HEK293 (cell line): ENCODE data around the gene ZNHIT1.

ENCODE experiments used
- CTCF ChIA-PET: fragments of 350-600 bp; formaldehyde crosslinking; extraction: SDS; loops from one replicate; lab custom pipeline; 2021; ENCODE audit warnings: antibody characterized with exemption; lab: Yijun Ruan, JAX
- POLR2A ChIA-PET: fragments of 300-600 bp; formaldehyde crosslinking; extraction: SDS; loops from one replicate; lab custom pipeline; 2020; ENCODE audit warnings: antibody characterized with exemption, inconsistent platforms; lab: Yijun Ruan, JAX
- H3K27ac ChIP-seq: fragments of 200-500 bp; sonication (Bioruptor generic); 2 replicates; pipeline ENCODE4 v1.5.1; 2014; ENCODE audit warnings: low read depth, low read length, control low read depth, inconsistent platforms; ENCODE audit errors: extremely low read depth
- H3K36me3 ChIP-seq, 2 experiments: fragments of 200-500 bp in 1 of 2; sonication (Bioruptor generic) in 1 of 2; 1 replicate in 1 of 2; 2 replicates in 1 of 2; pipeline ENCODE4 v1.5.1; 2014 to 2017; ENCODE audit warnings: inconsistent platforms in 2 of 2, low read length in 2 of 2; ENCODE audit not compliant: control insufficient read depth in 2 of 2, insufficient read depth in 1 of 2
- H3K4me1 ChIP-seq: fragments of 200-500 bp; sonication (Bioruptor generic); 2 replicates; pipeline ENCODE4 v1.5.1; 2014; ENCODE audit warnings: mild to moderate bottlenecking, low read length, inconsistent platforms; ENCODE audit not compliant: control insufficient read depth, insufficient read depth
- H3K4me3 ChIP-seq: 2 replicates; pipeline ENCODE4 v1.5.1; 2011; ENCODE audit warnings: low read depth, mild to moderate bottlenecking, control low read depth, low read length, moderate library complexity
- H3K9me3 ChIP-seq: fragments of 200-500 bp; sonication (Bioruptor generic); 2 replicates; pipeline ENCODE4 v1.5.1; 2014; ENCODE audit warnings: low read depth, low read length, inconsistent platforms; ENCODE audit not compliant: control insufficient read depth, insufficient read depth
- FEZF1 ChIP-seq: fragments of 450-650 bp; formaldehyde crosslinking; IDR thresholded peaks from 2 replicates; pipeline ENCODE4 v1.5.1; 2016; ENCODE audit warnings: missing biosample characterization, missing genetic modification characterization
- GLIS2 ChIP-seq: fragments of 450-650 bp; formaldehyde crosslinking; IDR thresholded peaks from 2 replicates; pipeline ENCODE4 v1.5.1; 2016; ENCODE audit warnings: missing biosample characterization, missing genetic modification characterization
- KLF8 ChIP-seq: fragments of 450-650 bp; formaldehyde crosslinking; IDR thresholded peaks from 2 replicates; pipeline ENCODE4 v1.5.1; 2016; ENCODE audit warnings: missing biosample characterization, missing genetic modification characterization
- MEIS1 ChIP-seq: sonication (generic); formaldehyde crosslinking; IDR thresholded peaks from 2 replicates; pipeline ENCODE4 v1.8.1; 2022; ENCODE audit warnings: missing genetic modification reagents, mild to moderate bottlenecking, borderline replicate concordance
- PATZ1 ChIP-seq: fragments of 450-650 bp; formaldehyde crosslinking; IDR thresholded peaks from 2 replicates; pipeline ENCODE4 v1.5.1; 2016; ENCODE audit warnings: missing biosample characterization, missing genetic modification characterization
- PRDM6 ChIP-seq: fragments of 450-650 bp; formaldehyde crosslinking; IDR thresholded peaks from 2 replicates; pipeline ENCODE4 v1.5.1; 2017; ENCODE audit warnings: missing biosample characterization, missing genetic modification characterization
- WT1 ChIP-seq: fragments of 450-650 bp; formaldehyde crosslinking; IDR thresholded peaks from 2 replicates; pipeline ENCODE4 v1.5.1; 2016; ENCODE audit warnings: missing biosample characterization, missing genetic modification characterization
- ZFP37 ChIP-seq: fragments of 450-650 bp; formaldehyde crosslinking; IDR thresholded peaks from 2 replicates; pipeline ENCODE4 v1.5.1; 2016; ENCODE audit warnings: missing biosample characterization, missing genetic modification characterization
- ZNF121 ChIP-seq: fragments of 450-650 bp; formaldehyde crosslinking; IDR thresholded peaks from 2 replicates; pipeline ENCODE4 v1.5.1; 2016; ENCODE audit warnings: missing biosample characterization, missing genetic modification characterization
- ZNF133 ChIP-seq: fragments of 450-650 bp; formaldehyde crosslinking; IDR thresholded peaks from 2 replicates; pipeline ENCODE4 v1.5.1; 2016; ENCODE audit warnings: missing biosample characterization, missing genetic modification characterization
- ZNF146 ChIP-seq: fragments of 450-650 bp; formaldehyde crosslinking; IDR thresholded peaks from 2 replicates; pipeline ENCODE4 v1.5.1; 2016; ENCODE audit warnings: missing biosample characterization, missing genetic modification characterization
- ZNF148 ChIP-seq: fragments of 450-650 bp; formaldehyde crosslinking; IDR thresholded peaks from 2 replicates; pipeline ENCODE4 v1.5.0; 2017; ENCODE audit warnings: missing biosample characterization, missing genetic modification characterization, borderline replicate concordance
- ZNF175 ChIP-seq: fragments of 450-650 bp; formaldehyde crosslinking; IDR thresholded peaks from 2 replicates; pipeline ENCODE4 v1.5.1; 2016; ENCODE audit warnings: missing biosample characterization, missing genetic modification characterization
- ZNF184 ChIP-seq: fragments of 450-650 bp; IDR thresholded peaks from 2 replicates; pipeline ENCODE4 v1.5.1; 2018; ENCODE audit warnings: missing biosample characterization, mild to moderate bottlenecking, missing genetic modification characterization
- ZNF211 ChIP-seq: fragments of 450-650 bp; formaldehyde crosslinking; IDR thresholded peaks from 2 replicates; pipeline ENCODE4 v1.5.1; 2016; ENCODE audit warnings: low read depth, missing biosample characterization, missing genetic modification characterization
- ZNF248 ChIP-seq: fragments of 450-650 bp; formaldehyde crosslinking; IDR thresholded peaks from 2 replicates; pipeline ENCODE4 v1.5.1; 2017; ENCODE audit warnings: missing biosample characterization, missing genetic modification characterization
- ZNF274 ChIP-seq, 2 experiments: fragments of 200-500 bp in 1 of 2; fragments of 450-650 bp in 1 of 2; sonication (Bioruptor generic) in 1 of 2; formaldehyde crosslinking in 1 of 2; IDR thresholded peaks; 2 replicates each; pipeline versions ENCODE4 v1.5.1 to v1.6.1; 2014 to 2016; ENCODE audit warnings: borderline replicate concordance in 1 of 2, inconsistent platforms in 1 of 2, low read length in 1 of 2, missing biosample characterization in 1 of 2, missing genetic modification characterization in 1 of 2
- ZNF311 ChIP-seq: fragments of 450-650 bp; formaldehyde crosslinking; IDR thresholded peaks from 2 replicates; pipeline ENCODE4 v1.5.1; 2017; ENCODE audit warnings: missing biosample characterization, missing genetic modification characterization, borderline replicate concordance
- ZNF324 ChIP-seq: fragments of 450-650 bp; formaldehyde crosslinking; IDR thresholded peaks from 2 replicates; pipeline ENCODE4 v1.5.1; 2016; ENCODE audit warnings: missing biosample characterization, missing genetic modification characterization
- ZNF335 ChIP-seq: fragments of 450-650 bp; formaldehyde crosslinking; conservative IDR thresholded peaks from 2 replicates; pipeline ENCODE4 v1.5.1; 2016; ENCODE audit warnings: missing biosample characterization, missing genetic modification characterization
- ZNF366 ChIP-seq: fragments of 450-650 bp; formaldehyde crosslinking; conservative IDR thresholded peaks from 2 replicates; pipeline ENCODE4 v1.5.1; 2016; ENCODE audit warnings: missing biosample characterization, missing genetic modification characterization
- ZNF561 ChIP-seq: fragments of 450-650 bp; IDR thresholded peaks from 2 replicates; pipeline ENCODE4 v1.5.1; 2018; ENCODE audit warnings: missing biosample characterization, missing genetic modification characterization, borderline replicate concordance
- ZNF585B ChIP-seq: fragments of 450-650 bp; formaldehyde crosslinking; IDR thresholded peaks from 2 replicates; pipeline ENCODE4 v1.5.1; 2016; ENCODE audit warnings: missing biosample characterization, missing genetic modification characterization
- ZNF629 ChIP-seq: fragments of 450-650 bp; formaldehyde crosslinking; IDR thresholded peaks from 2 replicates; pipeline ENCODE4 v1.5.1; 2017; ENCODE audit warnings: missing biosample characterization, missing genetic modification characterization
- ZNF670 ChIP-seq: fragments of 450-650 bp; formaldehyde crosslinking; IDR thresholded peaks from 2 replicates; pipeline ENCODE4 v1.5.1; 2016; ENCODE audit warnings: missing biosample characterization, missing genetic modification characterization, low read depth
- TF ChIP-seq, protein P1 (sequence below): fragments of 450-650 bp; formaldehyde crosslinking; IDR thresholded peaks from 2 replicates; pipeline ENCODE4 v1.5.1; 2016; ENCODE audit warnings: missing biosample characterization, missing genetic modification characterization
- TF ChIP-seq, protein P2 (sequence below): fragments of 450-650 bp; formaldehyde crosslinking; IDR thresholded peaks from 2 replicates; pipeline ENCODE4 v1.5.1; 2017; ENCODE audit warnings: missing biosample characterization, missing genetic modification characterization

The ZNHIT1 gene

DNA sequence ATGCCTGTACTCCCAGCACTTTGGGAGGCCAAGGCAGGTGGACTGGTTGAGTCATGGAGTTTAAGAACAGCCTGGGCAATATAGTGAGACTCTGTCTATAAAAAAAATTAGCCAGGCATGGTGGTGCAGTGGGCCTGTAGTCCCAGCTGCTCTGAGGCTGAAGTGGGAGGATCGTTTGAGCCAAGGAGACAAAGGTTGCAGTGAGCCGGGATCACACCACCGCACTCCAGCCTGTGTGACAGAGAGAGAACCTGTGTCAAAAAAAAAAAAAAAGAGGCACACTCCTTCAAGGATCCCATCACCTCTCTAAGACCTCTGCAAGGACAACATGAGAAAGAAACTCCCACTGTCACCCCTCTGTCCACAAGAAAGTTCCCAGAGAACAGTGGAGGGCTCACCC lies 42.3 kb upstream of the ZNHIT1 start:
- Histone ChIP-seq H3K27ac (no peak overlapping the region), H3K4me1 (peaks cover 7% of the 10 kb centered on the region; the same call in 1 of the 2 replicates), H3K36me3 (no peaks in the 10 kb centered on the region), H3K9me3 (no peaks in the 10 kb centered on the region), H3K4me3 (no peak overlapping the region)
- CTCF ChIA-PET = interaction anchor here (0.7 to 1.1 kb wide), 3 partner anchors 17 to 32 kb away, joined by 3 to 5 read pairs (median 5); no protein-coding TSS in a partner anchor
- POLR2A ChIA-PET = no interaction called here
- TF ChIP-seq, protein P1, sequence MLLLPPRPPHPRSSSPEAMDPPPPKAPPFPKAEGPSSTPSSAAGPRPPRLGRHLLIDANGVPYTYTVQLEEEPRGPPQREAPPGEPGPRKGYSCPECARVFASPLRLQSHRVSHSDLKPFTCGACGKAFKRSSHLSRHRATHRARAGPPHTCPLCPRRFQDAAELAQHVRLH = no peak
- TF ChIP-seq ZNF184 = no peak
- no peak for TF ChIP-seq ZNF211 (tag by site-specific recombination)
- no peak for TF ChIP-seq FEZF1 (tag by site-specific recombination)
- TF ChIP-seq ZNF670 = no peak
- no peak for TF ChIP-seq ZNF146 (tag by site-specific recombination)
- TF ChIP-seq ZNF274 (IDR thresholded peaks at IDR 0.05; ENCODE audit: low read length) = no peak
- no peak for TF ChIP-seq ZNF274 (tag by site-specific recombination; IDR thresholded peaks at IDR 0.05; ENCODE audit: borderline replicate concordance)
- TF ChIP-seq ZNF148 (tag by site-specific recombination) = no peak
- no peak for TF ChIP-seq ZFP37
- no peak for TF ChIP-seq ZNF324 (tag by site-specific recombination)
- TF ChIP-seq ZNF133 = no peak
- TF ChIP-seq ZNF335 (tag by site-specific recombination) = no peak
- TF ChIP-seq ZNF366 (tag by site-specific recombination) = no peak
- no peak for TF ChIP-seq ZNF248 (tag by site-specific recombination)
- TF ChIP-seq WT1 (tag by site-specific recombination) = no peak
- TF ChIP-seq PATZ1 (tag by site-specific recombination) = no peak
- no peak for TF ChIP-seq ZNF629 (tag by site-specific recombination)

DNA sequence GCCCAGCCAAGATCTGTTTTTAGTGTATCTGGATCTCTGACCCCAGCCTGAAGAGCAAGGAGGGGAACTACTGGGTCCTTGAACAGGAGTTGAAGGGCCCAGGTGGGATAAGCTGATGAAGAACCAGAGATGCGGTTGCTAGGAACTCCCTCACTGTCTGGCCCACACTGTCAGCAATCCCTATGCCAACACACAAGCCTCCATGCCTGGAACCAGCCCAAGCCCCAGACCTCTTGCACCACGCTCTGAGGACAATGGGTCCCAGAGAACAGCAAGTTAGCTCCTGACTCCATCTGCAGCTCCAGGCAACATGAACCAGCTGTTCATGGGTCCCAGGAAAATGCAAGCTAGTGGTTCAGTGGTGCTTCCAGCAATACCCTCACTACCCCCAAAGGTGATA lies 40.3 kb upstream of the ZNHIT1 start:
- POLR2A ChIA-PET = no interaction called here
- no peaks in the 10 kb centered on the region for H3K9me3 ChIP-seq
- CTCF ChIA-PET = interaction anchor here (0.9 kb wide), 1 partner anchor 83 kb away, joined by 4 read pairs; no protein-coding TSS in a partner anchor
- peaks cover 5% of the 10 kb centered on the region; the same call in 1 of the 2 replicates for H3K4me1 ChIP-seq
- TF ChIP-seq ZNF311 (tag by site-specific recombination) (no peak), ZNF175 (tag by site-specific recombination) (no peak), MEIS1 (no peak), GLIS2 (tag by site-specific recombination) (no peak), PRDM6 (tag by site-specific recombination) (no peak), ZNF335 (tag by site-specific recombination) (no peak), ZNF585B (no peak), ZNF121 (tag by site-specific recombination) (no peak), KLF8 (tag by site-specific recombination) (no peak), ZNF561 (tag by site-specific recombination) (no peak)
- TF ChIP-seq, protein P2, sequence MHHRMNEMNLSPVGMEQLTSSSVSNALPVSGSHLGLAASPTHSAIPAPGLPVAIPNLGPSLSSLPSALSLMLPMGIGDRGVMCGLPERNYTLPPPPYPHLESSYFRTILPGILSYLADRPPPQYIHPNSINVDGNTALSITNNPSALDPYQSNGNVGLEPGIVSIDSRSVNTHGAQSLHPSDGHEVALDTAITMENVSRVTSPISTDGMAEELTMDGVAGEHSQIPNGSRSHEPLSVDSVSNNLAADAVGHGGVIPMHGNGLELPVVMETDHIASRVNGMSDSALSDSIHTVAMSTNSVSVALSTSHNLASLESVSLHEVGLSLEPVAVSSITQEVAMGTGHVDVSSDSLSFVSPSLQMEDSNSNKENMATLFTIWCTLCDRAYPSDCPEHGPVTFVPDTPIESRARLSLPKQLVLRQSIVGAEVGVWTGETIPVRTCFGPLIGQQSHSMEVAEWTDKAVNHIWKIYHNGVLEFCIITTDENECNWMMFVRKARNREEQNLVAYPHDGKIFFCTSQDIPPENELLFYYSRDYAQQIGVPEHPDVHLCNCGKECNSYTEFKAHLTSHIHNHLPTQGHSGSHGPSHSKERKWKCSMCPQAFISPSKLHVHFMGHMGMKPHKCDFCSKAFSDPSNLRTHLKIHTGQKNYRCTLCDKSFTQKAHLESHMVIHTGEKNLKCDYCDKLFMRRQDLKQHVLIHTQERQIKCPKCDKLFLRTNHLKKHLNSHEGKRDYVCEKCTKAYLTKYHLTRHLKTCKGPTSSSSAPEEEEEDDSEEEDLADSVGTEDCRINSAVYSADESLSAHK (tag by site-specific recombination) = no peak
- no peaks in the 10 kb centered on the region for H3K36me3 ChIP-seq
- H3K27ac ChIP-seq = no peak overlapping the region
- no peak overlapping the region for H3K4me3 ChIP-seq
